IPS-15b (cell line): ENCODE results near the gene RPL29.
"Not testable (repeated sequence)": the region's sequence is repeated elsewhere in the genome, so short reads cannot be mapped to it uniquely, and the experiment has no call there.

Experiments used
- H3K27me3 ChIP-seq: one replicate; pipeline ENCODE4 v1.6.1; 2013; ENCODE audit warnings: low read length; ENCODE audit not compliant: control insufficient read depth, insufficient read depth
- H3K36me3 ChIP-seq: one replicate; pipeline ENCODE4 v1.6.1; 2013; ENCODE audit warnings: low read length; ENCODE audit not compliant: control insufficient read depth, insufficient read depth
- H3K4me1 ChIP-seq: one replicate; pipeline ENCODE4 v1.6.1; 2013; ENCODE audit warnings: mild to moderate bottlenecking, low read length; ENCODE audit not compliant: control insufficient read depth, insufficient read depth
- H3K4me3 ChIP-seq: one replicate; pipeline ENCODE4 v1.5.1; 2013; ENCODE audit warnings: low read depth, low read length
- H3K9ac ChIP-seq: one replicate; pipeline ENCODE4 v1.6.1; 2013; ENCODE audit warnings: low read depth, mild to moderate bottlenecking, low read length
- H3K9me3 ChIP-seq: one replicate; pipeline ENCODE4 v1.6.1; 2013; ENCODE audit warnings: mild to moderate bottlenecking, low read length; ENCODE audit not compliant: control insufficient read depth, insufficient read depth

Gene RPL29

DNA sequence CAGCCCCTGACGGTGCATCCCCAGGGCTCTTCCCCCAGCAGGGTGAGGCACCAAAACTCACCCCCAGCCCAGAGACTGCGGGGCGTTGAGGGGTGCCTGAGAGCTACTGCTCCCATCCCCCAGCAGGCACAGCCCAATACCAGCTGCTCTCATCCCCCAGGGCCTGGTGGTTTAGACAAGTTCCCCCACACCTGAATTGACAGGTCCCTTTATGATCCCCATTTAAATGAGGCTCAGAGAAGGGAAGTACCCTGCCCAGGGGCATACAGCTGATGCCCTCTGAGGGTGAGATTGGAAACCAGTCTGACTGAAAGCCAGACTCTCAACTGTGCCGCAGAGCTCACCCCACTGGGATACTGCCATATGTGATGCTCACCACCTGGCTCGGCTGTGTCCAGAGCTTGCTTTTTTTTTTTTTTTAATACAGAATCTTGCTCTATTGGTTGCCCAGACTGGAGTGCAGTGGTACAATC lies 40.6 kb upstream of the RPL29 start:
- Histone ChIP-seq H3K27me3 (no peaks in the 10 kb centered on the region), H3K9me3 (no peaks in the 10 kb centered on the region), H3K36me3 (no peaks in the 10 kb centered on the region), H3K9ac (no peak overlapping the region), H3K4me3 (no peak overlapping the region), H3K4me1 (no peaks in the 10 kb centered on the region)

DNA sequence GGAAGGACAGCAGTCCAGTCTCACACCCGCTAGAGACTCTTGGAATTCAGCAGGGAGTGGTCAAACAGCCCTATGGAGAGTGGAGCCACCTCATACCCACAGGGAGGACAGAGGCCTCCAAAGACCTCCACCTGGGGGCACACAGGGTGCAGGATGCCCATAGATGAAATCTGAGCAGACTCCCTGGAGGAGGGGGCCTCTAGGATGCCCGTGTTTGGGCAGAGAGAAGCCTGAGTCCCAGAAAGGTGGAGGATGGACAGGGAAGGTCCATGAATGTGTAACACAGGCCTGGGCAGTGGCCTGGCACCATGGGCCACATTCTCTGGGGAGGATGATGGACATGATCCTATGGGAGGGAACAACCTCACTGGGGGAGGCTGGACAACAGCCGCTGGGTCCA lies 39.0 kb upstream of the RPL29 start:
- Histone ChIP-seq H3K4me3 (no peak overlapping the region), H3K9me3 (no peaks in the 10 kb centered on the region), H3K27me3 (no peaks in the 10 kb centered on the region), H3K36me3 (no peaks in the 10 kb centered on the region), H3K9ac (no peak overlapping the region), H3K4me1 (no peaks in the 10 kb centered on the region)

DNA sequence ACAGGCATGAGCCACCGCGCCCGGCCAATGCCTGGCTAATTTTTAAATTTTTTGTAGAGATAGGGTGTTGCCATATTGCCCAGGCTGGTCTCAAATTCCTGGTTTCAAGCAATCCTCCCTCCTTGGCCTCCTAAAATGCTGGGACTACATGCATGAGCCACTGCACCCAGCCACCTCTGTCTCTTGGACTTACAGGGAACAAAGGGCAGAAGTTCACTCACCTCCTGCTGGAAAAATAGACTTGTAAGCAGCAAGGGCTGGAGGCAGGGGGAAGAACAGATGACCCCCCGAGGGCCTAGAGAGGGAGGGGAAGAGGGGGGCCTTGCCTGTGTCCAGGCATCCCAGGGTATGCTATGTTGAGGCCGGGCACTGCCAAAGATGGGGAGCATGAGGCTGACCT lies 38.5 kb upstream of the RPL29 start:
- Histone ChIP-seq H3K9ac (no peak overlapping the region), H3K36me3 (no peaks in the 10 kb centered on the region), H3K9me3 (no peaks in the 10 kb centered on the region), H3K4me1 (no peaks in the 10 kb centered on the region), H3K27me3 (no peaks in the 10 kb centered on the region), H3K4me3 (no peak overlapping the region)

DNA sequence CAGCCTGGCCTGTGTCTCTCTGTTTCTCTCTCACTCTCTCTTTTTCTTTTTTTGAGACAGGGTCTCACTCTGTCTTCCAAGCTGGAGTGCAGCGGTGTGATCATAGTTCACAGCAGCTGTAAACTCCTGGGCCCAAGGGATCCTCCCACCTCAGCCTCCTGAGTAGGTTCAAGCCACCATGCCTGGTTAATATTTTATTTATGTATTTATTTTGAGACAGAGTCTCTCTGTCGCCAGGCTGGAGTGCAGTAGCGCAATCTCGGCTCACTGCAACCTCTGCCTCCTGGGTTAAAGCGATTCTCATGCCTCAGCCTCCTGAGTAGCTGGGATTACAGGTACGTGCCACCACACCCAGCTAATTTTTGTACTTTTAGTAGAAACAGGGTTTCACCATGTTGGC lies 38.1 kb upstream of the RPL29 start:
- not testable (repeated sequence) for H3K9ac ChIP-seq, H3K9me3 ChIP-seq, H3K36me3 ChIP-seq, H3K4me3 ChIP-seq, H3K27me3 ChIP-seq, H3K4me1 ChIP-seq

DNA sequence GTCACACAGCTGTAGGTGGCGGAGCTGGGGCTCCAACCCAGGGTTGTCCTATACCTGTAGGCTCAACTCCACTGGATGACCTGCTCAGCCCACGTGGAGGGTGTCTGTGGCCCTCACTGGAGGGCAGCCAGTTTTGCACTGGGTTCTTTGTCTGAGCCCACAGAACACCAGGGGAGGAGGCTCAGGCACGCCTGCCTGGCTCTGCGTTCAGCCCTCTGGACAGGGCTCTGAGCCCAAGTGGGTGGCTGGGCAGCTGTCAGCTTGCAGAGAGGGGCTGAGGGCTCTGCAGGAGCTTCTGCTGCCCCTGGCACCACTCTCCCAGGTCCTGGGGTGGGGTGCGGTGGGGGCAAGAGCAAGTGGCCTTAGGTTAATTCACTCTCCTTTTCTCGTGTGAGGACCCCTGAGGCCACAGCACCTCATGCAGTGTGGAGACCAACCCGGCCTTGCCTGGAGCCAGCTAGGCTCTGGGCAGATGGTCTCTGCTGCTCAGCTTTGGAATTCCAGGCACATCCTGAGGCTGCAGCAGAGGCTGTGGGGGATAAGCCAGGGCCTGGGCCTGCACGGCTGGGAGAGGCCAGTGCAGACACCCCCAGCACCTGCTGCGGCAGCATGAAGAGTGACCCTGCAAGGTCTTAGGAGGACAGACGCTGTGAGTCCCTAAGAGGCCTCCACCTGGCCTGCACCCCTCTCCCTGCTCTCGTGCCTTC lies 37.2 kb upstream of the RPL29 start:
- H3K9ac ChIP-seq, result no peak overlapping the region

DNA sequence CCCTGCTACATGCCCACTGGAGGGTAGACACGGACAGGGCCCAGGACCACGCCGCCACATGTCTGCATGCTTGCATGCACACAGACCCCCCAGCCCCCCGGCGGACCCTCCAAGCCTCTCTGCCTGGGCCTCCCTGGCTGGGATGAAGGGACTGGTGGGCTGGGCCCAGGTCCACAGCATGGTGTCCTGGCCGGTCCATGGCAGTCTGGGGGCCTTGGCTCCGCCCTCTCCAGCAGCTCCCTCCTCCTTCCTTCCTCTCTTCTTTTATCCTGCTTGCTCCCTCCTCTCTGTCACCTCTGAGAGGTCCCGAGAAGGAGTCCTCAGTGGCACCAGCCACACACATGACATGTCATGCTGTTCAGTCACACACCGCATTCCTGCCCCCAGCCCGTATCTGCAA lies 36.2 kb upstream of the RPL29 start:
- H3K27me3 ChIP-seq, result no peaks in the 10 kb centered on the region

More for the DNA sequence above, 37.2 kb upstream of the RPL29 start:
- Histone ChIP-seq H3K27me3 (no peaks in the 10 kb centered on the region), H3K9me3 (no peaks in the 10 kb centered on the region), H3K4me1 (no peaks in the 10 kb centered on the region), H3K36me3 (no peaks in the 10 kb centered on the region), H3K4me3 (no peak overlapping the region)

DNA sequence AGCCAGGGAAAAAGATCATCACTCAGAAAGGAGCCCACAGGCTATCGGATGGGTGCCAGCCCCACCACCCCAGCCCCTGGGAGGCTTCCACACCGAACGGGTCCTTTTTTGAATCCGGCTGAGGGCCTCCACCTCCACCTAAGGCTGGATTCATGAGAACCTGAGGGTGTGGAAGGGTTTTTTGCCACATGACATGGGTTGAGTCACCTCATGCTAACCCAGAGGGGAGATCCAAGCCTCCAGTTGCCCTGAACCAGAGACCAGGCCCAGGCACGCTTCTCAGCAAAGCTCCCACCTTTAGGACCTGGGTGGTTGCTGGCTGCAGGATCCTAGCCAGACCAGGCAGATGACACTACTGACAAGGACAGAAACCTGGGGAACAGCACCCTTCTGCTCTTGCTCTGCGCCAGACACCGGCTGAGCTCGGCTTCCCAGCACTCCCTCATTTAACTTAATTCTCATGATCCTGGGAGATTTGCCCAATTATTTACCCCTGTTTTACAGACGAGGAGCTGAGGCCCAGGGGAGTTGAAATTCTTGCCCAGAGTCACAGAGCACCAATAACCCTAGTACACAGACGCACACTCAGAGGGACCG lies 35.1 kb upstream of the RPL29 start:
- no peak overlapping the region for H3K4me3 ChIP-seq
- no peaks in the 10 kb centered on the region for H3K27me3 ChIP-seq
- H3K36me3 ChIP-seq, result no peaks in the 10 kb centered on the region
- no peaks in the 10 kb centered on the region for H3K4me1 ChIP-seq
- H3K9ac ChIP-seq, result no peak overlapping the region
- no peaks in the 10 kb centered on the region for H3K9me3 ChIP-seq

More for the DNA sequence above, 36.2 kb upstream of the RPL29 start:
- H3K4me1 ChIP-seq, result no peaks in the 10 kb centered on the region
- no peaks in the 10 kb centered on the region for H3K36me3 ChIP-seq
- H3K9ac ChIP-seq, result no peak overlapping the region
- no peaks in the 10 kb centered on the region for H3K9me3 ChIP-seq
- H3K4me3 ChIP-seq, result no peak overlapping the region

DNA sequence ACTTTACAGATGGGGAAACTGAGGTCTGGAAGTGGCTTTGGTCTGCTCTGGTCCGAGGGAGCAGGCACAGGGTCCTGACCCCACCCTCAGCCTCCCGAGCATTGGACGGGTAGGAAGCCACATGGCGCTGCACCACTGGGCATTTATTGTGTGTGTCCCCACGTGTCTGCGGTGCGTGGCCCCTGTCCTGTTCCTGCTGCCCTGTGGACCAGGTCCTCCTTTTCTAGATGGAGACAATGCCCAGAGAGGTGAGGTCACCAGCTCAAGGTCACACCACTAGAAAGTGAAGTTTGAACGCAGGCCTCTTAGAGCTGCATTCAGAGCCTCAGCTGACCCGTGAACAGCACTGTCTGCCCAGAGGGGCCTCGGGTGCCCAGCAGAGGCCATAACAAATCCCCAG lies 33.8 kb upstream of the RPL29 start:
- no peaks in the 10 kb centered on the region for H3K27me3 ChIP-seq
- no peaks in the 10 kb centered on the region for H3K4me1 ChIP-seq
- no peak overlapping the region for H3K4me3 ChIP-seq
- no peaks in the 10 kb centered on the region for H3K9me3 ChIP-seq
- no peaks in the 10 kb centered on the region for H3K36me3 ChIP-seq
- H3K9ac ChIP-seq, result no peak overlapping the region

DNA sequence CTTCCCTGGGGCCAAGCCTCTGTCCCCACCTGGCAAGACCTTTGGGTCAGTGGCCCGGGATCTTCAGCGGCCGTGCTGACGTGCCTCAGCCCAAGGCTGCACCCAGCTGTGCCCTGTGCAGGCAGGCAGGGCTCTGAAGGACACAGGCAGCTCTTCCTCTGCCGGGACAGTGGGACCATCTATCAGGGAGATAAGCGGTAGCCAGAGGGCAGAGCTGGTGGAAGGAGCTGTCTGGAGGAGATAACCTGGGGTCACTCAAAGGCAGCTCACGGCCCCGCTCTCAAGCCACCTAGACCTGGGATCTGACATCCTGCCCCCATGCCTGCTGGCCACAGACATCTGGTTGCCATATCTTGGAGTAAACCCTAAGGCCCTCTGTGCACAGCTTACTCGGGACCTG lies 33.4 kb upstream of the RPL29 start:
- Histone ChIP-seq H3K4me1 (no peaks in the 10 kb centered on the region), H3K4me3 (no peak overlapping the region), H3K9ac (no peak overlapping the region), H3K9me3 (no peaks in the 10 kb centered on the region), H3K36me3 (no peaks in the 10 kb centered on the region), H3K27me3 (no peaks in the 10 kb centered on the region)

DNA sequence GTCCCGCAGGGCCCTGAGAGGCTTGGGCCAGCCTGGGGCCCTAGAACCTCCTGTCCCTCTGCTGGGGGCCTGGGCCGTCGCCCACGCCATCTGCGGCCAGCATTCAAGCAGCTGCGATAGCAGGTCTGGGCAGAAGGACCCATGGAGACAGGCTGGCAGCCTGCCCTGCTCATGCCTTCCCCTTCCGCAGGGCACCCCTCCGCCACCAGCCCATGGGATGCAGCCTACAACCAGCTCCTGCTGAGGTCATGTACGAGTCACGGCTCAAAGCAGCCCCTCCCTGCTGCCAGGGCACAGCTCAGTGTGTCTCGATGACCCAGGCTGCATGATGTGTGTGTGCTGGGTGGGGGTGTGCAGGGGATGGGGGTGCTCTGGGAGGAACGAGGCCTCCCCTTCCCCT lies 32.9 kb upstream of the RPL29 start:
- H3K4me3 ChIP-seq, result no peak overlapping the region
- no peak overlapping the region for H3K9ac ChIP-seq
- H3K4me1 ChIP-seq, result no peaks in the 10 kb centered on the region

DNA sequence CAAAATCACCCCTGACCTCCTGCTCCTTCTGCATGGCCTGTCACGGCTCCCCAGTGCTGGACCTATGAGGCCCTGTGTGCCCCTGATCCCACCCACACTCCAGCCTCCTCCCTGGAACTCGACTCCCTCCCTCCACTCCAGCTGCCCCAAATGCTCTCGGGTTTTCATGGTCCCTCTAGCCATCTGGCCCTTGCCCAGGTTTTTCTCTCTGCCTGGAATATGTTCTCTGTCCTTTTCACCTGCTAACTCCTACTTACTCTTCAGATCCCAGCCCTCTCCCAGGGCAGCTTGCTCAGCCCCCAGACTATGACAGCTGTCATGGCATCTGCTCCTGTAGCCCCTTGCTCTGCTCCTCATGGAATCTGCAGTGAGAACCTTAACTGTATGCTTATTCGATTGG lies 30.3 kb upstream of the RPL29 start:
- Histone ChIP-seq H3K4me3 (no peak overlapping the region), H3K4me1 (peaks cover 5% of the 10 kb centered on the region), H3K9me3 (no peaks in the 10 kb centered on the region), H3K27me3 (no peaks in the 10 kb centered on the region), H3K36me3 (no peaks in the 10 kb centered on the region), H3K9ac (no peak overlapping the region)

More for the DNA sequence above, 32.9 kb upstream of the RPL29 start:
- no peaks in the 10 kb centered on the region for H3K27me3 ChIP-seq
- no peaks in the 10 kb centered on the region for H3K36me3 ChIP-seq
- H3K9me3 ChIP-seq, result no peaks in the 10 kb centered on the region

DNA sequence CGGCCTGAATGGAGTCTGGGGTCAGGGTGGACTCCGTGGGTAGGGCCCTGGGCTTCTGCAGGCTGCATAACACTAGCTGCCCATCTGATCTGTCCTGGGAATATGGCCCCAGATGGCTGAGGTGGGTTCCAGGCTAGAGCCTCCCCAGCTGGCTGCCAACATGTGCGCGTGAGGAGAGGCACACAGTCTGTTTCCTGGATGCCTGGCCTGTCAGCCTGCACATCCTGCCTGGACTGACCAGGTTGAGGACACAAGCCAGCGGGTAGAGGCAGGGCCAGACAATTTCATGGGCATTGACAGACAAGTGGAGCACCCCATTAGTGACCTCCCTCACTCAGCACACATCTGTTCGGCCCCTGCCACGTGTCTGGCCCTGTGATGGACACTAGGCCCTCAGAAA lies 29.8 kb upstream of the RPL29 start:
- Histone ChIP-seq H3K9me3 (no peaks in the 10 kb centered on the region), H3K27me3 (no peaks in the 10 kb centered on the region), H3K9ac (no peak overlapping the region), H3K4me1 (peaks cover 5% of the 10 kb centered on the region), H3K36me3 (no peaks in the 10 kb centered on the region), H3K4me3 (no peak overlapping the region)
